Progenitor cell of endocrine pancreas (in vitro differentiated cells): Measurements from ENCODE around the gene CDC14A. TPM values are rescaled to one million over a fixed set of nuclear protein-coding genes. Genes with fewer than 3 reads are reported as not detected.

ENCODE experiments used
- DNase-seq: peaks from one replicate; pipeline ENCODE4 v3.0.0; 2021; ENCODE audit warnings: low spot score; ENCODE audit not compliant: unreplicated experiment
- H3K27ac Mint-ChIP-seq: 2 replicates; pipeline ENCODE4 v1.8.0; 2021; ENCODE audit warnings: mild to moderate bottlenecking, moderate library complexity, mixed read lengths
- H3K27me3 Mint-ChIP-seq: 2 replicates; pipeline ENCODE4 v1.8.0; 2021; ENCODE audit warnings: mixed read lengths
- H3K36me3 Mint-ChIP-seq: 2 replicates; pipeline ENCODE4 v1.8.0; 2022; ENCODE audit warnings: mixed read lengths; ENCODE audit not compliant: insufficient read depth
- H3K4me1 Mint-ChIP-seq: 2 replicates; pipeline ENCODE4 v1.8.0; 2021; ENCODE audit warnings: low read depth, mixed read lengths
- H3K4me3 Mint-ChIP-seq: 2 replicates; pipeline ENCODE4 v1.8.0; 2021; ENCODE audit warnings: low read depth, mild to moderate bottlenecking, moderate library complexity, mixed read lengths
- H3K9me3 Mint-ChIP-seq: 2 replicates; pipeline ENCODE4 v1.8.0; 2021; ENCODE audit warnings: low read depth, mixed read lengths
- CTCF ChIP-seq: fragments of 200-600 bp; sonication (generic); IDR thresholded peaks from one replicate; pipeline ENCODE4 v1.5.0; 2021; ENCODE audit warnings: antibody characterized with exemption, mild to moderate bottlenecking; ENCODE audit not compliant: unreplicated experiment
- total RNA-seq: library from RNA; stranded (reverse); gene quantifications from 2 replicates; pipeline ENCODE4 v1.2.1, GENCODE V29; 2021

Gene CDC14A
- total RNA-seq, 1 donor from 2014 or later: 23.3 TPM

DNA sequence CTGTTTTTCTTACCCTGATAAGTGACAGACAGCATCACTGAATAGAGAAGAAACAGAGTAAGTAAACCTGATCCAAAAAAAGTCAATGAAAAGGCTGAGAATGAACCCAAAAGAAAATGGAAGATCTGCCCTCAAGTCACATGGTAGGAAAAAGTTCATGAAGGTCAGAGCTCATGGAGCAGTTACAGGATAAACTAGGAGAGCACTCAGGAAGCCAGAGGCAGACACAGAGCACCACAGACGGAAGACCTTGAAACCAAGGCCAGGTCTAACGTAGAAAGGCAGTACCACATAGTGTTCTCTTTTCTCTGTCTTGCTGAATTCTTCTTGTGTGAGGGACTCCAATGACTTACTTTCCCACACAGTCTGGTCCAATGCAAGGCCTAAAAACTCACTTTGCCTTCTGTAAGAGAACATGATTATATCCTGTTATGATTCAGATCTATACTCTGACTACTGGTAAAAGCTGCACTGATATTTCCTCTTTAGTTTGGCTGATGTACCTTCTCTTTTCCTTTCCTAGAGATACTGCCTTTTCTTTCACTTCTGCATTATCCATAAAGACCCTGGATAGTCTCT lies 45.5 kb upstream of the CDC14A start:
- H3K36me3 Mint-ChIP-seq: no peaks in the 10 kb centered on the region
- no peak for DNase-seq
- H3K27me3 Mint-ChIP-seq: no peaks in the 10 kb centered on the region
- TF ChIP-seq CTCF: no peak
- H3K9me3 Mint-ChIP-seq: no peaks in the 10 kb centered on the region
- H3K27ac Mint-ChIP-seq: no peak overlapping the region
- H3K4me3 Mint-ChIP-seq: no peak overlapping the region
- H3K4me1 Mint-ChIP-seq: no peaks in the 10 kb centered on the region

DNA sequence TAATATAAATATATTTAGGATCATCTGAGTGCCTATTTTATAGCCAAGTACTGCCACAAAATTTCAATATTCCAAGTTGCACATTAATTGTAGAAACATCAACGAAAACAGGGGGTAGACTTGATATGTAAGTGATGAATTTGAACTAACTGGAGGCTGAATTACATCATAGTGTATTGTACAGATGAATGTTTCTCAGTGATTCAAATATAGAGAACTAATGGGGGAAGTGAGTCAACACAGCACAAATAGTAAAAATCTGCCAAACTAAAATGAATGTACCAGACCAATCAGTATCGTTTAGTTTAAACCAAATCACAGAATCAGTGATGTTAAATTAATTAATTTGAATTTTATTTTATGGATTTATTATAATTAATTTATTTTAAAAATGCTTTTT lies 43.5 kb upstream of the CDC14A start:
- Mint-ChIP-seq H3K4me1 (peaks cover 3% of the 10 kb centered on the region), H3K27ac (no peak overlapping the region), H3K9me3 (no peaks in the 10 kb centered on the region), H3K36me3 (no peaks in the 10 kb centered on the region), H3K27me3 (no peaks in the 10 kb centered on the region), H3K4me3 (no peak overlapping the region)
- DNase-seq: no peak
- TF ChIP-seq CTCF: no peak

DNA sequence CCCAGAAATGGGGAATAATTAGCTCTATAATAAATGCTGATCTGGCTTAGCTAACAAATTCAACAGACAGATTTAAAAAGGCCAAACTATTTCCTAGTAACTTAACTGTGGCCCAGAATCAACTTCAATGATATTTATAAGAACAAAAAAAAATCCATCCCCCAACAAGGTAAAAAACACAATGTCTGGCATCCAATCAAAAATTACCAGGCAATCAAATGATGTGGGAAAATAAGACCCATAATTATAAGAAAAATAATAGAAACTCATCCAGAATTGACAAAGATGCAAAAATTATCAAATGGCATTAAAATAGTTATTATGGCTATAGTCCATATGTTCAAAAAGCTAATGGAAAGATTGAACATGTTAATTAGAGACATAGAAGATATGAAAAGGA lies 42.4 kb upstream of the CDC14A start:
- TF ChIP-seq CTCF: no peak
- Mint-ChIP-seq H3K36me3 (no peaks in the 10 kb centered on the region), H3K4me3 (no peak overlapping the region), H3K27me3 (no peaks in the 10 kb centered on the region), H3K4me1 (peaks cover 3% of the 10 kb centered on the region), H3K27ac (no peak overlapping the region), H3K9me3 (no peaks in the 10 kb centered on the region)
- DNase-seq: no peak

GRCh38 chr1:100313382-100313781 lies 38.9 kb upstream of the CDC14A start:
- peaks cover 11% of the 10 kb centered on the region for H3K9me3 Mint-ChIP-seq
- no peak for TF ChIP-seq CTCF
- no peak for DNase-seq
- H3K27me3 Mint-ChIP-seq: no peaks in the 10 kb centered on the region
- peaks cover 3% of the 10 kb centered on the region for H3K4me1 Mint-ChIP-seq
- H3K36me3 Mint-ChIP-seq: no peaks in the 10 kb centered on the region
- H3K4me3 Mint-ChIP-seq: no peak overlapping the region
- no peak overlapping the region for H3K27ac Mint-ChIP-seq

- peaks cover 8% of the 10 kb centered on the region for H3K4me1 Mint-ChIP-seq
- no peak overlapping the region for H3K4me3 Mint-ChIP-seq
- no peak for DNase-seq
- peaks cover 2% of the 10 kb centered on the region for H3K36me3 Mint-ChIP-seq
- no peaks in the 10 kb centered on the region for H3K27me3 Mint-ChIP-seq
- no peak for TF ChIP-seq CTCF
- H3K27ac Mint-ChIP-seq: no peak overlapping the region
- H3K9me3 Mint-ChIP-seq: peaks cover 20% of the 10 kb centered on the region
Observed at GRCh38 chr1:100316622-100317021, 35.7 kb upstream of the CDC14A start.
